Stimulated activated CD8-positive, alpha-beta memory T cell treated with anti-CD3 and anti-CD28 coated beads, Interleukin-4, amount 100 ng/mL, for 4 hours (primary cell): ENCODE measurements around the gene ARSB.
"Not testable (repeated sequence)": the region's sequence is repeated elsewhere in the genome, so short reads cannot be mapped to it uniquely, and the experiment has no call there.

ENCODE experiments used
- DNase-seq, 2 donors: peaks; one replicate each; pipeline ENCODE4 v3.0.0-alpha.2; 2020; ENCODE audit warnings: low read depth in 2 of 2, low spot score in 1 of 2

ARSB gene

DNA sequence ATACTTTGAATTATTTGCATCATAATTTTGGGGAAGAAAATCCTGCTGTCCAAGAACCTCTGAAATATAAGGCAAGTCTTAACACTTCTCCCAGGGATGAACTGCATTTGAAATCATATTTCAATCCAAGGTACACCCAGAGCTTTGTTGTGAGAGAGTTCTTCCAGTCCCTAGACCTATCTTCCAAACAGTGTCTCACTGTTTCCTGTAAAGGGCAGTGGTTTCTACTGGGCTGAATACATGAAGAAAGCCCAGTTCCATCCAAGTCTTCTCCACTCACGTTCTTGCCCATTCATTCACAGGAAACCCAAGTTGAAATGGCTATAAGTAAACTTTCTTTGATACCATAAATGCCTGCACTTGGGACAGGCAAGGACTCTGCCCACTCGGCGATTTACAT, 228.3 kb downstream of the ARSB start:
- DNase-seq = no peak

GRCh38 chr5:78755822-78756429, 229.2 kb downstream of the ARSB start:
- DNase-seq = no peak

- DNase-seq = no peak
These were observed 230.5 kb downstream of the ARSB start for GRCh38 chr5:78754655-78755054.

DNA sequence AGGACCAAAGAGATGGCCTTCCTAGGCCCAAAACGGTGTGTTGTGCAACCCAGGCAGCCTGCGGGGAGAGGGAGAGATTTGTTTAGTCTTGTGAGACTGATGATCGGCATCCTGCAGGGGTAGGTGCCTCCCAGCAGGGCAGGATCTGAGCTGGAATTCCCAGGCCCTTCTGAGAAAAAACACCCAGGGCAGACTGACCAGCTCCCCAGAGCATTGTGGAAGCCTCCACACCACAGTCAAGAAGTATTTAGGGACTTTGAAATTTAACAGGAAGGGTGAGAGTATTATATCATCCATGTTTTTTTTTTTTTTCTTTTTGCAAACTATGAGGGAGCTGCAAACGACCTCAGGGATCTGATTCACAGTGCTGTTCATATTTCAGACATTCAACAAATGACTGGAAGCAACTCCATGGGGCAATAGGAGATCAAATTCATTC, 232.0 kb downstream of the ARSB start:
- DNase-seq = no peak

- no peak for DNase-seq
These were observed 233.2 kb downstream of the ARSB start for GRCh38 chr5:78751872-78752271.

DNA sequence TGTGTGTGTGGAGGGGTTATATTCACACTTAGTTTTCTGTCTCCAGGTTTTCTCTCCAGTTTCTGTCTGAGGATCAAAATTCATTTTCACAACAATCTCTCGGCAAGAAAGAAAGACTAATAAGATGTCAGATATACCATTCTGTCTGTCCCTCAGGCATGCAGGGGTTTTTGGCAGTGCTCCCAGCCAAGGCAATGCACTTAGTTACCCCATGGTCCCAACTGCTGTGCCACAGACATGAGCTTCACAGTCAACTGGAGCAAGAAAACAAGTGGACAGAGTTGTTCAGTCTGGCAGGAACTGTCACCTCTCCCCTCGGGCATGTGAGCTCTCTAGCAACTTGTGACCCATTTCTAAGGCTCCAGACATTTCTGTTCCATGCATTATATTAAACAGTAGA, 234.8 kb downstream of the ARSB start:
- no peak for DNase-seq

DNA sequence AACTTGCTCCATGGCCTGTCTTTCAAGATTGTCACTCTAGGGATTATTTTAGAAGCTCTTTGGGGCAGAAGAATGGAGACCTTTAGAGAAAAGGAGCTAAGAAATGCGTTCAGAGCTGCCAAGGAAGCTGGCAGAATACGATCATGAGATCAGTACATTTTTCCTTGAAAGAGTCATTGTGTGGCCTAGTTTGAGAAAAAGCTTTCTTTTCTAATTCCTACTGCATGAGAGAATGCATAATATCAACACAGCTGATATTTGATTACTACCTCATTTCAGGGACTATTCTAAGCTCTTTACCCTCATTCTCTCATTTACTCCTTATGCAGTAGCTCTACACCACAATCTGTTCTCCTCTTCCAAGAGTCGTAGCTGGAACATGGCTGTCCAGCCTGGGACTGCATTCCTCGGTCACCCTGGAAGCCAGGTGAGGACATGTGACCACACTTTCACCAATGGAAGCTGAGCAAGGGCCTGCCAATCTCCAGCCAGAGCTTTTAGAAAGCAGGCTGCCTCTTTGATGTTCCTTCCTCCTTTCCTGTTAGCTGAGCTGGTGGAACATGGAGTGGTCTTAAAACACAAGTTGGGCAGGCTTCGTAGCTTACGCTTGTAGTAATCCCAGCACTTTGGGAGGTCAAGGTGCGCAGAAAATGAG, 237.3 kb downstream of the ARSB start:
- no peak for DNase-seq

DNA sequence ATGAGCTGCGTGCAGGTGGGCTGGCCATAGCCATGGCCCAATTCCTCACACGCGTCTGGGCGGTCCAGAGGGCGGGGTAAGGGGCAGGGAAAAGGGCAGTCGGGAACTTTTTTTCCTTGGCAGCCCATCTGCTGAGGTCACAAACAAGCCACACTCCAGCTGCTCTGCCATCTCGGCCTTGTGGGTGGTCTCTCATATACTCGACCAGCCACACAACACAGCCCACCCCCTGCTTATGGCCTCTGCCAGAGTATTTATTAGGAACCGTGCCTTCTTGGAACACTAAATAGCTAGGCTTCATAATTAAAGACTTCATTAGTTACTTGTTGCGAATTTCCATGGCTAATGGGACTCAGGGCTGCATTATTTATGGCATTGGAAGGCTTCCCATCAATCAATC, 238.1 kb downstream of the ARSB start:
- DNase-seq = no peak

DNA sequence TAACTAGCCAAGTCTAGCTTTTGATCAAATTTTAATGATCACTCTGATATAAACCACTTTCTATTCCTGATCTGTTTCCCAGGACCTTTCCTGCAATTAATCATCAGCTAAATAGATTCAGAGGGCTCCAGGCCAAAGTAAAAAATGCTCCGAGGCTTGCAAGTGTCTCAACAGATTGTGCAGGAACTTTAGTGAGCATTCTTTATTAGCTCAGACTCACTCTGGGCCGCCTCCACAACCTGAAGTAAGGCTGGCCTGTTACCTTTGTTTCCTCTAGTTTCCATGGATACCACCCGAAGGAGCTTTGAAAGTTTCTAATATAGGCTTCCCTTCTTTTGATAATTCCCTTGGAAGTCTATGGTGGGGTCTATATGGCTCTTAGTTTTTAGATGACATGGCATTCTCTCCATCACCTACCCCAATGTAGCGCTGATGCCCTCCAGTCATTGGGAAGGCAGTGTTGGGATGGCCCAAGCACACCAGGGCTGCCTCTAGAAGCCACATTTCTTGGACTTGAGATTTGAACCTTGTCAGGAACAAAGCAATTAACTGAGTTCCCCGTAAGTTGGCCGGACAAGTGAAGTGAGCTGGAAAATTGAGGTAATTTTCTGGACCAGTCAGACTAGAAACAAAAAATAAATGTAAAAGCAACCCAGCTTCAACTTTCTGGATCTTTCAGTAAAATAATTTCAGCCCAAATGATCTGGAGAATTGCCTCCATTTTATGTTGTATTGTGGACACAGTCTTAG, 238.9 kb downstream of the ARSB start:
- DNase-seq = no peak

- DNase-seq = no peak
These were observed 240.1 kb downstream of the ARSB start for GRCh38 chr5:78744951-78745534.

DNA sequence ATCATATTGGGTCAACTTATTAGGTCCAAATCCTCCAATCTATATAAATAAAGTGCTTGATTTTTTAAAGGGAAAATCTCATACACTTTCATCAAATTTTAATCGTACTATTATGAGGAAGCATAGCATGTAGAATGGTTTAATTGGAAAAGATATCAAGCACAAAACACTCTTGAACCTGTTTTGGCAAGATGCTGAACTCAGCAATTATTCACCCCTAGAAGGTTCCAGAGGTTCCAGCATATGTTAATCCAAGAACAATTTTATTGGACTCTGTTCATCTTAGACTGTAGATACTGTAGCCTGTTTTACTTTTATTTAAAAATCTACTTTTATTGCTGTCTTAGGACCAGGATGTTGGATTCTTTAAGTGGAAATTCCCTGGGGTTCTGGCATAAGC, 244.1 kb downstream of the ARSB start:
- DNase-seq = no peak

DNA sequence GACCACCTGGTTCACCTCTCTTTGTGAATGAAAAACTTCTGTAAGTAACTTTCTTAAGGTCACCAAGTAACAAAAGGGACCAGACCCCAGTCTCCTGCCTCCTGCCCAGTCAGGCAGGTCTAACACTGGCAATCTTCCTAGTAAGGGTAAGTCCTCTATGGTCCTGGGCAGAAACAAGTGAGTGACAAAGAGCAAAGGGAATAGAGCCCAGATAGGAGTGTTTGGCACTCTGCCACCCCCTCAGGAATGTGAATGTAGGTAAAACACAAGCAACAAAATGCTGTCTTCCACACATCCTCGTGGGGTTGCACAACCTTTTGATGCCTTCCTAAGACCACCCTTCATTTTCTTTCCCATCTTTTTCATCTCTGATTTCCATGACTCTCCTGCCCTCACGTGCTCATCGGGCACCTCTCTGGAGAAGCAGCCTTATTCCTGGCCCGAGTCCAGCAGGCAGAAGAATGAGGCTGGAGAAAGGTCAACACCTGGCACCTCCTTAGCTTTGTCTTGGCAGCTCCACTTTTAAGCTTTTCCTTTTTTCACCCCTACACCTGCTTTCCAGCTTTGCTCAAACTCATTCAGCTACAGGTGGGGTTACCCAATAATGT, 246.3 kb downstream of the ARSB start:
- no peak for DNase-seq

DNA sequence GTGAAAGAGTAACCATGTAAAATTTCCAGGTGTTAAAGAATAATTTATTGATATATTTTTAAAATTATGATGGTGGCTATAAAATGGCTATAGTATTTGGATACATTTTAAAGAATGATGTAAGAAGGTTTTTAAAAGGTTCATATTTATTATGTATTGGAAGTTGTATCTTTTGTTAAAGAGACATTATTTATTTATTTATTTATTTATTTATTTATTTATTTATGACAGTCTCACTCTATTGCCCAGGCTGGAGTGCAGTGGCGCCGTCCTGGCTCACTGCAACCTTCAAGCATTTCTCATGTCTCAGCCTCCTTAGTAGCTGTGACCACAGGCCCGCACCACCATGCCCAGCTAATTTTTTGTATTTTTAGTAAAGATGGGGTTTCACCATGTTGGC, 247.0 kb downstream of the ARSB start:
- DNase-seq = no peak

- no peak for DNase-seq
These were observed 249.2 kb downstream of the ARSB start for GRCh38 chr5:78735834-78736463.

GRCh38 chr5:78734950-78735349, 250.2 kb downstream of the ARSB start:
- no peak for DNase-seq

DNA sequence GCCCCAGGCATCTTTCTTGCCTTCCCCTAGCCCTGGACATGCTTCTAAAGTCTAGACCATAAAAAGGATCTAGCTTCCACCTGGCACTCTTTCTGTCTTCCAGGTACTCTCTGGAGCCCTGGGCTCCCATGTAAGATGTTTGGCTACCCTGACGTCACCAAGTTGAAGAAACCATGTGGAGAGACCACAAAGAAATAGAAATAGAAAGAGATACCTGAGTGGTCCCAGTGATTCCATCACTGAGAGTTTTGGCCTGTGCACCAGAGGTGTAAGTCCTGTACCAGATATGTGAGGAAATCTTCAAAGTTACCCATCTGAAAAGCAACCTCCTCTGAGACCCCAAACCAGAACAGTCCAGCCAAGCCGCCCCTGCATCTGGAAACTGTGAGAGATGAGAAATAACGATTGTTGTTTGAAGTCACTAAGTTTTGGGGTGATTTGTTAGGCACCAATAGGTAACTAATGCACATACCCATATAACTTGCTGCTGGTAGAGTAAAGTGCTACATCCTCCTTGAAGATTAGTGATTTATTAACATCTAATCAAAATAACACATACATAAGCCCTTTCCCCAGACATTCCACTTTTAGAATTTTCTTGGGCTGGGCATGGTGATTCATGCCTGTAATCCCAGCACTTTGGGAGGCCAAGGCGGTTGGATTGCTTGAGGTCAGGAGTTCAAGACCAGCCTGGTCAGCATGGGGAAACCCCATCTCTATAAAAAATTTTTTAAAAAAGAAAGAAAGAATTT, 250.8 kb downstream of the ARSB start:
- DNase-seq = no peak

DNA sequence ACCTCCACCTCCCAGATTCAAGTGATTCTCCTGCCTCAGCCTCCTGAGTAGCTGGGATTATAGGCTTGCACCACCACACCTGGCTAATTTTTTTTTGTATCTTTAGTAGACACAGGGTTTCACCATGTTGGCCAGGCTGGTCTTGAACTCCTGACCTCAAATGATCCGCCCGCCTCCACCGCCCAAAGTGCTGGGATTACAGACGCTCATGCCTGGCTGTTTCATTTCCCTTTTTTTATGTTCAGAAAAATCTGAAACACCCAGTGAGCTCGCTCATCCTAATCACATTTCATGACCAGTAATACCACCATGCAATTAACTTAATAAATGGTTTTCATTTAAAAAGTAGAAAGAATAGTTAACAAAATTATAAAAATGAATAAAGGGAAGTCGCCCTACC, 252.4 kb downstream of the ARSB start:
- not testable (repeated sequence) for DNase-seq

DNA sequence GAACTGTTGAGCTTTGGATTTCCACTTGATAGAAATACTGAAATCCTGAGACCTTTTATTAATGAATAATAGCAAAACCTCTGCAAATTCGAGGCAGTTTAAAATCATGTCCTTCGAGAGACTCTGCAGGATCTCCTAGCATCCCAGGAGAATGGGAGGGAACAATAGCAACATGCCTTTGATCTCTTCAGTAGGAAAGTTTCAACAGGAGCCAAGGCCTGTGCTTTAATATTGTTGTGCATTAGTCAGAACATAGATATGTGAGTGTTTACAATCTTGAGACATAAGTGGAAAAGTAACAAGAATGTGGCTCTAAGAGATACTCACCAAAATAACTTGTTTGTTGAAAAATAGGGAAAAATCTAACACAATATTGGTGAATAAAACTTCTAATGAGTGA, 253.2 kb downstream of the ARSB start:
- DNase-seq = no peak

DNA sequence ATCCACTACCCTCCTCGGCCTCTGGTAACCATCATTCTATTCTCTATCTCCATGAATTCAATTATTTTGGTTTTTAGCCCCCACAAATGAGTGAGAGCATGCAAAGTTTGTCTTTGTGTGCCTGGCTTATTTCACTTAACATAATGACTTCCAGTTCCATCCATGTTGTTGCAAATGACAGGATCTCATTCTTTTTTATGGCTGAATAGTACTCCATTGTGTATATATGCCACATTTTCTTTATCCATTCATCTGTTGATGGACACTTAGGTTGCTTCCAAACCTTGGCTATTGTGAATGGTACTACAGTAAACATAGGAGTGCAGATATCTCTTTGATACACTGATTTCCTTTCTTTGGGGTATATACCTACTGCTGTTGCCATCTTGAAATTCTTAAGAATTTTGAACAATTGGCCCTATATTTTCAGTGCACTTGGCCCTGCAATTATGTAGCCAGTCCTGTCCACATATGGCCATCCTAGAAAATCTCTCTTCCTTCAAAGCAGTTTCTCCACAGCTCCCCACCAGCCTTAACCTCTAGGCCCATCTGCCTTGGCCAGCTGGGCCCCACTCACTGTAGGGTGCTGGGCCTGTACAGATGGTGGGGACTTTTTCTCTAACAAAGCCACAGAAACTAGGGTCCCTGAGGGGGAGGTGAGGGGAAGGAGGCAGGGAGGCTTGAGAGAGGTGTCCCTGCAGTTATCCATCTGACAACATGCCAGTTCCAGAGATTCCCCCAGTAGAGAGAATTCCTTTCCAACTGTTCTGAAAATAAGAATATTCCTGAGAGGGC, 254.6 kb downstream of the ARSB start:
- DNase-seq = no peak
